Measurements from ENCODE around the gene PSMD12.

The PSMD12 gene

DNA sequence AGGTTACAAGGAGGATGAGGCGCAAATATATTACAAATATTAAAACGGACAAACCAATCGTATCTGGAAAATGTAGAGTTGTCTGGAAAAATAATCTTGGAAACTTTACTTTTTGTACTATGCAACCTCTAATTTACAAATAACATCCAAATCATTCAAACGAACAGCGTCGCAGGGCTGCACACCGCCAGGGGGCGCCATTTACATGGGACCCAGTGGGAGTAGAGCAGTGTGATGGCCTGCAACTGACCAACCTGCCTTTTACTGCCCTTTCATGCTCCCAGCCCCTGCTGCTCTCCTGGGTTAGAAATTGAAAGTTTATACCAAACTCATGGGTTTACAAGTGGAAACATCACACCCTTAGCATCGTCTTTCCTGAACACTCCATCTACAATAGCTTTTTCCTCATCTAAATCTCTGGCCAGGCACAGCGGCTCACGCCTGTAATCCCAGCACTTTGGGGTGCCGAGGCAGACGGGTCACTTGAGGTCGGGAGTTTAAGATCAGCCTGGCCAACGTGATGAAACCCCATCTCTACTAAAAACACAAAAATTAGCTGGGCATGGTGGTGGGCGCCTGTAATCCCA lies 20.7 kb upstream of the PSMD12 start:
- peak in 1 of 2 donors; percentile 59 for DNase-seq (ENCODE audit: low read depth in 2 of 2)

DNA sequence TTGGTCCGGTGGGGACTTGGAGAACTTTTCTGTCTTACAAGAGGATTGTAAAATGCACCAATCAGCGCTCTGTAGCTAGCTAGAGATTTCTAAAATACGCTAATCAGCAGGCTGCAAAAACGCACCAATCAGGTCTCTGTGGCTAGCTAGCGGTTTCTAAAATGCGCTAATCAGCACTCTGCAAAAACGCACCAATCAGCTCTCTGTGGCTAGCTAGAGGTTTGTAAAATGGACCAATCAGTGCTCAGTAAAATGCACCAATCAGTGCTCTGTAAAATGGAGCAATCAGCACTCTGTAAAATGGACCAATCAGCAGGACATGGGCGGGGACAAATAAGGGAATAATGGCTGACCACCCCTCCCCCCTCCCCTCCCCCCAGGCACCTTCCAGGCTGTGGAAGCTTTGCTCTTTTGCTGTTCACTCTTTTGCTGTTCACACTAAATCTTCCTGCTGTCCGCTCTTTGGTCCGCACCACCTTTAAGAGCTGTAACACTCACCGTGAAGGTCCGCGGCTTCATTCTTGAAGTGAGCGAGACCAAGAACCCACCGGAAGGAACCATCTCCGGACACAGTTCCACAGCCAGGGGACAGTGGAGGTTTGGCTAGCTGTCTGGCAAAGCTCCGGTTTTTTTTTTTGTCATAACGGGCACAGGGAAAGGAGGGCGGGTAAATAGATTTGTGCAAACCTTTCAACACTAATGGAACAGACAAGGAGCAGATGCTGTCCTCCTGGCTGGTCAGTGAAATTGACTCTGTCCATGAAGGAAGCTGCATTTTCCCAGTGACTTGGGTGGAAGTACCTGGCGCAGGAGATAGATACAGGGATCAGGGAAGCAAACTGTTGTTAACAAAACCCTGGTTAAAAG lies 19.0 kb upstream of the PSMD12 start:
- no peak for DNase-seq (ENCODE audit: low read depth in 2 of 2)

DNA sequence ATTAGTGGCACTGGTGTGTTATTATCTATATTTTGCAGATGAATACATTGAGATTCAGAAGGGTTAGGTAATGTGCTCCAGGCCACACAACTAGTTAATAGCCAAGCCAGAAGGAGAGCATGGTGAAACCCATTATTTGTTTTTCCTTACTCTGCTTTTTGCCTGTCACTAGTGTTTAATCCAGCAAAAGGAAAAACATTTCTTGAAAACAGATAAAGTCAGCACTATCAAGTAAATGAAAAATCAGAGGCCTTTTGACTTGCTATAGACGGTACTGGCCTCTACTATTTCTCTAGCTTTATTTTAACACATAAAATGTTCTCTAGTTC lies 15.5 kb upstream of the PSMD12 start:
- DNase-seq (ENCODE audit: low read depth in 2 of 2): no peak

DNA sequence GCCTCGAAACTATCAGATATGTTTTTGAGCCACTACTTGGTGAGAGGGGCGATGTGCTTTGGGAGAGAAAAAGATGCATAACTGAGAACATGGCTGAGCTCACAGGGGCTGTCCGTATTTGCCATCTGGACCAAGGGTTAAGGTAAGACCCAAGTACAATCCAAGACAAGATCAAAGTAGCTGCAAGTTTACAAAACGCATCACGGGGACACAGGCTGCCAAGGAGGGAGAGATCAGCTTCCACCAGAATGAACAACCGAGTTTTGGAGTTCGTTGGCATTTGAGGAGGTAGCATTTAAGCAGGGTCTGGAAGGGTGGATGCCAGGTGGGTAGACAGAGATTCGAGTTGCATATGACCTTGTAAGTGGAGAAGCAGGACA lies 12.9 kb upstream of the PSMD12 start:
- DNase-seq (ENCODE audit: low read depth in 2 of 2): no peak

DNA sequence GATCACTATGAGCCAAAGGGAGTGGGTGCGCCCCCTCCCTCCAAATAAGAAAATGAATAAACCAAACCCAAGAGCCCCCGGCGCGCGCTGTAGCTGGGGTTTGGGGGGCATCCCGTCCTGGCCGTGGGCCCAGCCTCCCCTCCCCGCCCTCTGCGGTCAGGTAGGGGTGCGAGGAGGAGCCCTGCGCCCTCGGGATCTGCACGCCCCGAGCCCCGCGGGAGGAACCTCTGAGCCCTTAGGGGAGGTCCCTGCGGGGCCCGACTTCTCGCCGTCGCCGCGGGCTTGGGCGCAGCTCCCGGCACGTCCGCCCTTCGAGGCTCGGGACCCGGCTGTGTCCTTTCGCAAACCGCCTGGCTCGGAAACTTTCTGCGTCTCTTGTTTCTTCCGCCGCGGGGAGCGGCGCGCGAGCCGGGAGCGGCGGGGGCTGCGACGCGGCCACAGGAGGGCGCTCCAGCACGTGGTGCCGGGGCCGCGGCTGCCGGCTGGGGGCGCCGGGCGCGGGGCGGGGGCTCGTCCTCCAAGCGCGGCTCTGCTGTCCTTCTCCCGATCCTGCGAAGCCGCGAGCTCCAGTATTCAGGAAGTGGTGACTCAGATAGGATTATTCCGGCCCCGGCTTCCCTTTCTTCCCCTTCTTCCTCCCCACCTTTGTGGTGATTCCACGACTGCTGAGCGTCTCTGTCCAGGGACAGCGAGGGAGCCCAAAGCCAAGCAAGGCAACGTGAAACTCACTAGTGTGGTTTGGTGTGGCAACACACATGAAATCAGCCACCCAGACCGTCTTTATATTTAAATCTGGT lies 12.3 kb upstream of the PSMD12 start:
- DNase-seq (ENCODE audit: low read depth in 2 of 2): peak; percentile 63 to 69

DNA sequence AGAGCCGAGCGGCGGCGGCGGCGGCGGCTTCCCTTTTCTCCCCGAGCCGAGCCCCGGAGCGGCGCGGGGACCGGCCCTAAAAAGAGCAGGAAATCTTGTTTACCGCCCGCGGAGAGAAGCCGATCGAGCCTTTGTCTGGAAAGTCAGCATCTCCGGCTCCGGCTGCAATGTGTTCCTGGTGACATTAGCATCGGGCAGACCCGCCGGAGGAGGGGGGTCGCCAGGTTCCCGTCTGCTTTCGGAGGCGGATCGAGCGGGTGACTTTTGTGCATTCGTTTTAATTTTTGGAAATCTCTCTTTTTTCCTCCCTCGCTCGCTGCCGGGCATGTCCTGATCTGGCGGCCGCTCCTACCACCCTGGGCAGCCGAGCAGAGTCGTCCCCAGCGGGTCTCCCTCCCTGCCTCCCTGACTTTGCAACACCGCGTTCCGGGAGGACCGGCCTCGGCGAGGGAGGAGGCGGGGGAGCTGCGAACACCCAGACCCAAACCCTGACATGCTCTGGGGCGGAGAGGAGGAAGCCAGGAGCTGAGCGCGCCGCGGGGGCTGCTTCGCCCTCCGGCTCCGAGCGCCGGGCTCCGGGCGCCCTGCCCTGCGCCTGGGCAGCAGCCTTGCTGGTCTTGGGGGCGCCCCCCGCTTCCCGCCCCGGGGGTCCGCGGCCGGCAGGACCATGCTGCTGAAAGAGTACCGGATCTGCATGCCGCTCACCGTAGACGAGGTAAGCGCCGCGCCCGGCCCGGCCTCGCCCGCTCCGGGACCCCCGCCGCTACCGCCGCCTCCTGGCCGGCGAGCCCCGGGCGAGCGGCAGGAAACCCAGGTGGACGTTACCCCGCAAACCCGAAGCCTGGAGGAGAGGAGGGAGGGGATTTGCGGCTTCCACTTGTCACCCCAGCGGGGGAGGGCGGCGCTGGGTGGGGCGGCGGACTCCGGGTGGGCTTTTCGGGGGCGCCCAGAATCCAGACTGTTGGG lies 11.4 kb upstream of the PSMD12 start:
- peak in 1 of 2 donors; percentile 33 for DNase-seq (ENCODE audit: low read depth in 2 of 2)

DNA sequence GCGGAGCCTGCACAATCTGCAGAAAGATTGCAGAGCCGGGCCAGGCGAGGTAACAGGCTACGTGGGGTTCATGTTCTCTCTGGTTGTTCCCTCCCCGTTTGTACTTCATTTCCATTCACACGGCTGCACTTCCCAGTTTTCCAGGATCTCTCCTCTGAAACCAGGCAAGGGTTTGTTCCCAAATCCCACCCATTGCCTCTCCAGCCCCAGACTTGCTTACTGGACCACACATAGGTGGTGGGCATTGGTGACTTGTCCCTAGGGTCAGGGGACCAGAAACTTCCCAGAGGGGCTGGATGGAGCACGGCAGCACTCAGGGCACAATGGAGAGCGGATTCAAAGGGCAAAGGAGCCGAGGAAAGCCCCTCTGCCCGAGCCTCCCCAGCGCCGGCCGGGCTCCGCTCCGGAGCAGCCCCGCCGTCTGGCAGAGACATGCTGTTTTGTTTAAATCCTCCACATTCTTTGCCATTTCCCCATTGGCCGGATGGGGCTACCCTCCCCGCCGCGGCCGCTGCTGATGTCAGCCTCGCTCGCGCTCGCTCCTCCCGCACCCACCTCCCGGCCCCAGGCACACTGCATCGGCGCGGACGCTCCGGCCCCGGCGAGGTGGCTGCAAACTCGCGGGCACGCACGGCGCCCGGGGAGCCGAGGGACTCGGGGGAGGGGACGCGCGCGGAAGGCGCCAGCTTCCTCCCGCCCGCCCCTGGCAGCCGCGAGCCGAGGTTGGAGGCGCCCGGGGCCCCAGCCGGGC lies 10.5 kb upstream of the PSMD12 start, which contains the start of gene PITPNC1:
Gene PITPNC1, plus strand, starts transcription at position 545 of the 751 bp plus-strand sequence.
- peak; percentile 58 to 66 for DNase-seq (ENCODE audit: low read depth in 2 of 2)

DNA sequence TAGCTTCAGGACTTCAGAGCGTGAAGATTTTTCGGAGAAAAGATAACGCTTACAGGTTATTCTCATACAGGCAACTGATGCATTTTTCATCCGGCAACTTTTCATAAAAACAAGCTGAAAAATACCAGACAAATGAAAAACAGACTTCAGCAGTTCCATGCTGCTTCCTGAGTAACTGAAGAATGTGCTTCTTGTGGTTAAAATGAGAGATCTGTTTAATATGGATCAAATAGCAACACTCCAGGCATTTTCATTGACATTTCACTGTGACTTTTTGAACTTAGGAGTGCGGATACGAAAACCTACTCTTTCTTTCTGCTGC lies 10.0 kb upstream of the PSMD12 start:
- no peak for DNase-seq (ENCODE audit: low read depth in 2 of 2)

DNA sequence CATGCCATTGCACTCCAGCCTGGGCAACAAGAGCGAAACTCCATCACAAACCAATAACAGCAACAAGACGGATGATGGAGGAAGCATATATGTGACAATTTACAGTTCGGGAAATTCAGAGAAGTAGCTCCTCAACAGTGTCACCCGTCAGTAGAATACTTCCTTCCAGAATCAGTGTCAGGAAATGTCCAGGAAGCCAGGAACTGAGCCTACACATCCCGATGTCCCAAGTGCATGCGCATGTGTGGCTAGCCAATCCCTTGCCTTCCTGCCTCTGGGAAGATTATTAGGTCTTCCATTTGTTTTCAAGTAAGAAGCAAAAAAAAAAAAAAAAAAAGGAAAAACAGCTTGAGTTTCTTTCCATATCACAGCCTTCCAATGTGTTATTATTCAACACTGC lies 9.3 kb upstream of the PSMD12 start:
- no peak for DNase-seq (ENCODE audit: low read depth in 2 of 2)

DNA sequence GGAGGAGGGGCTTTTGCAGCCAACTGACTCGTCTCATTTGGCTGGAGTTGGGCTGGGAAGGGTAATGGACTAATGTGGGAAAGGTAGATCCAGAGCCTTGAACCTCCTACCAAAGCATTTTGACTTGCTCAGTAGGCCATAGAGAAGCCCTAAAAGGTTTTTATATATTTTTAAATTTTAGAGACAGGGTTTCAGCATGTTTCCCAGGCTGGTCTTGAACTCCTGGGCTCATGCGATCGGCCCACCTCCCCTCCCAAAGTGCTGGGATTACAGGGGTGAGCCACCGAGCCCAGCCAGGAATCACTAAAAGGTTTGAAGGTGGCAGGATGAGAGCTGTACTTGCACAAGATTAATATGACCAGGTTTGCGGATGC lies 8.7 kb upstream of the PSMD12 start:
- DNase-seq (ENCODE audit: low read depth in 2 of 2): no peak

DNA sequence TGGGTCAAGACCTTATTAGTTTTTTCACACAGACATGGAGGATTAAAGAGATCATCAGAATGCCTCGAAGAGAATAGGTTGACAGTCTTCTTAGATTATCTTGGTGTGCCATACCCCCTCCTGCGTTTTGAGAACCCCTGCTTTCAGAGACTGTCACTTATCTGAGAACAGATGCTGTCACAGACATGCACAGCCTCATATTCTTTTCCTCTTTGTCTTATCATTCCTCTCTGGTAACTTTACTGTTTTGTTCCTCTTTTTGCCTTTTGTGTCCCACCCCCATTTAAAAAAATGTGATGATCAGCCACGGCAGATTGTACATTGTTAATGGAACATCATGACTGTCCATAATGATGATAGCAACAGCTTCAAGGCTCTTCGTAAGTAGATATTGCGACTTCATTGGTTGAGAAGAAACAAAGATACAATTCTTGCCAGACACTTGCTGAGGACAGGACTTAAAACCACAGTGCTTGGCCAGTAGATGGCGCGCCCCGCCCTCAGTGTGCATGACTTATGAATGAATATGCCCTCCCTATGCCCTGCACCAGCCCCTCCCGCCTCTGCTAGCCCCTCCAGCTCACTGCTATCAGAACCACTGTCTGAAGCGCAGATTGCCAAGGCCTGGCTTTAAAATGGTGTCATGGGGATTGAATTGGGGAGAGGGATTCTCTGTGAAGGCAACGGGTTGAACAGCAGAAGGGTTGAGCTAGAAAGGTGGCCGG lies 8.1 kb upstream of the PSMD12 start:
- DNase-seq (ENCODE audit: low read depth in 2 of 2): peak; percentile 72 to 73

DNA sequence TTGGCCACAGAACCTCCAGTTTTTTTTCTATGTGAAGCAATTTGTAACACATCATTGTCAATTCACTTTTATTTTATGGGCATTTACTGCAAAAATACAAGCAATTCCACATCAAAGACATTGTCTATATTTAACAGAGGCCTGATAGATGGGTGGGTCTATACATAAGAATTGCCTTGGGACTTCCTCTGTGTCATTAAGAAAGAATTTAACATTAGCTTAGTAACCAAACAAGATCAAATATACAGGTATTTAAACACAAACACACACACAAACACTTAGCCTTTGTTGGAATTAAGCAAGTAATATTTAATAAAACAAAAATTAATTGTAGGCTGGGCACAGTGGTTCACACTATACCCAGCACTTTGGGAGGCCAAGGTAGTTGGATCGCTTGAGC lies 6.4 kb upstream of the PSMD12 start:
- no peak for DNase-seq (ENCODE audit: low read depth in 2 of 2)

DNA sequence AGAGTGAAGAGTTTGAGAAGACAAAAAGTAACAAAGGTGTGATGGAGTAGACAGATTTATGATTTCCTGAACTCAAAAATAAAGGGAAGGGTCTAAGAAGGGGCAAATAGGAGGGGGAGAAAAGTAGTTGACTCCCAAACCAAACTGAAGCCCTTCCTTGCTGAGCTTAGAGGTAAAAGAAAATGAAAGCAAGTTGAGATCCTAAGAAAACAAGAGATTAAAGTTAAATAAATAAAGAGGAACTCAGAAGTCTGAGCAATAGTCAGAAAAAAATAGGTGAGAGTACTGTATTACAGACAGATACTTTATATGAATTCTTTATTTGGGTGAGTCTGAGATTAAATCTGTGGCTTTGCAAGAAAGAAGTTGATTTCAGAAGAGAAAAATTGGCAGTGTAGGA lies 3.3 kb upstream of the PSMD12 start:
- no peak for DNase-seq (ENCODE audit: low read depth in 2 of 2)

DNA sequence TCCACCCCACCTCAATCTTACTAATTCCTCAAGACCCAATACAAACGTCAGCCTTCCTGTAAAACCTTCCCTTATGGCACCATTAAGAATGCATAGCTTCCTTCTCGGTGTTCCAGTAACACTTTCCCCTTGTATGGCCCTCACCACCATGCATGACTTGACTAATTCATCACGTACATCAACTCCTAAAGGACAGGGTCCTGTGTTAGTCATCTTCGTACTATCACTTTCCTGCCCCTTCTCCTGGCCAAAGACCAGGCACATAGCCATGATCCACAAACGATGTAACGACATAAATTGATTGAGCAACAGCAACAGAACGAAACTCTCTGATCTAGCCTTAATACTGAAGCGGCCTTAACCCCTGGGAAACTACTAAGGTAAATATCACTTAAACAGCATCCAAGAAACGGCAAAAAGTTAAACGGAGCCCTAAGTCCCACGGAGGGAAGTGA lies 612 bp downstream of the PSMD12 start:
- no peak for DNase-seq (ENCODE audit: low read depth in 2 of 2)

DNA sequence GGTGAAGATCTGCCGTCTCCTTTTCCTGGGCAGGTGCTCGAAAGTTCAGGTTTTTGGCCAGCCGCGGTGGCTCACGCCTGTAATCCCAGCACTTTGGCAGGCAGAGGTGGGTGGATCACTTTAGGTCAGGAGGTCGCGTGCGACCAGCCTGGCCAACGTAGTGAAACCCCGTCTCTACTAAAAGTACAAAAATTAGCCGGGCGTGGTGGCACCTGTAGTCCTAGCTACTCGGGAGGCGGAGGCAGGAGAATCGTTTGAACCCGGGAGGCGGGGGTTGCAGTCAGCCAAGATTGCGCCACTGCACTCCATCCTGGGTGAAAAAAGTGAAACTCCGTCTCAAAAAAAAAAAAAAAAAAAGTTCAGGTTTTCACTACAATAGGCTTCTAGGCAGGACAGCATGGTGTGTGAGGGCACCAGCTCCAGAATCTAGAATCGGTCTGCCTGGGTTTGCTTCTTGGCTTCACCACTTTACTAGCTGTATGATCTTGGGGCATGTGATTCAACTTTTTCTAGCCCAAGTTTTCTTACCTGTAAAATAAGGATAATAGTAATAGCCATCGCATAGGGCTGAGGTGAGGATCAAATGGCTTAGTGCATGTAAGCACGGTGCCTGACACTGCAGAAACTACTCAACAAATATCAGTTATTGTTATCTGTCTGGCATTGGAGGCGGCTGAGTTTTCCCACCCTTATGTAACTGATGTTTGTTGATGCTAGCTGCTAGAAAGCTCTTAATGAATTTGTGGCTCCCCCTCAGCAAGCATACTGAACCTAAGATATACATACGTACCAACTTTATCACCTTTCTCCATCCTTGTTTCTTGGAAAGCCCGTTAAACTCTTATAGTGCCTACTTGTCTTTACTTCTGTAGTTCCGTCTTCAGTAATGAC lies 1.3 kb downstream of the PSMD12 start:
- DNase-seq (ENCODE audit: low read depth in 2 of 2): no peak

DNA sequence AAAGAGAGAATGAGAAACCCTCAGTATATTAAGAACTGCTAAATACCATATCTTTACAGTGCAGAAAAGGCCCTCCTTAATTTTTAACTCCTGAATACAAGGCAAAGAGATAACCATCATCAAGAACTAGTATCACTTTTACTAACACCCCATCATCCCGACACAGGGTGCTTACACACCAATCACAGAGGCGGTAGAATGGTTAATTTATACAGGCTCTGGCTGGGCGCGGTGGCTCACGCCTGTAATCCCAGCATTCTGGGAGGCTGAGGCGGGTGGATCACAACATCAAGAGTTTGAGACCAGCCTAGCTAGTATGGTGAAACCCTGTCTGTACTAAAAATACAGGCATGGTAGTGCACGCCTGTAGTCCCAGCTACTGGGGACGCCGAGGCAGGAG lies 4.2 kb downstream of the PSMD12 start:
- no peak for DNase-seq (ENCODE audit: low read depth in 2 of 2)

DNA sequence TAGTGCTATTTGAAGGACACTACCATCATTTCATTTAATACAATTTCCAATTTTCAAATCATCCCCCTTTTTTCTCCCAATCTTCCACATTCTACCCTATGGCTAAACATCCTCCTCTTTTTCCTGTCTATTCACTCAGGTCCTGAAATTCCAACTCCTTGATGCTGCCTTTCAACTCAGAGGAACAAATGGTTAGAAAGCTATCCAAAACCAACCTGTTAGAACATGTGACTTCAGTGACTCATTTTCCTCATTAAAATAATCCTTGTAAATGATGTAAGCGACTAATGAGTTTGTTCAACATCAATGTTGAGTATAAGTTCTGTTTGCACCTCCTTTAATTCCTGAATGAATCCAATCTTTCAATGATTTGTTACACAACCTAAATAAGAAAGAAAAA lies 5.5 kb downstream of the PSMD12 start:
- DNase-seq (ENCODE audit: low read depth in 2 of 2): no peak

DNA sequence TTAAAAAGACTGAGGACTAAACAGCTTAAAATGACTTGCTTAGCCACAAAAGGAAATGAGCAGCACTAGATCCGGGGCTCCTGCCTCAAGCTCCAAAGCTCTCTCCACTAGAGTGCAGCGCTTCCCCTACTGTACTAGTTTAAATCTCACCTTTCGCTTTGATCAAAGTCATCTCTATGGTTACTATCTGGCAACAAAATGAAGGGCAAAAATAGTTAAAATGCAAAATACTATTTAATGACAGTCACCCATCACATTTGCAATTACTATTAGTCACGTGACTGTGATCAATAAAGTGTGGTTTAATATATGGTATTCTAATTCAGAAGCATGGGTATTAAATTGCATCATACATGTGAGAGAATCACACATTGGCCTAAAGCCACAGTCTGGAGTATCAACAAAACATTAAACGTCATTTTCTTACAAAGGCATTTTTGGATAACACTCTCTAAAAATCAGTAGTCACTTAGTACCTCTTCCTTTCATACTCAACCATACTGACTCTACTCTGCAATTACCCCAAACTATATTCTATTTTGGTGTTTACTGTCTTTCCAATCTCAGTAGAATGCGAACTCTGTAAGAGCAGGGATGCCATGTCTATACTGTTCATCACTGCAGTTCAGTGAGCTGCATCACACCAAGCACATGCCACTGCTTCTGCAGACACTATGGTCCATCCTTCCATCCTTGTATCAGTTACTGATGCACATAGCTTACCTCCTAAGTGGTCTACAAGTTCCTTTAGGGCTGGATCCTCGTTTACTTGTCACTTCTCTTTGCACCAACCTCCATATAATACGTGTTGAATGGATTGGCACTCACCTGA lies 6.2 kb downstream of the PSMD12 start:
- no peak for DNase-seq (ENCODE audit: low read depth in 2 of 2)
